Activated CD8-positive, alpha-beta memory T cell treated with anti-CD3 and anti-CD28 coated beads for 4 hours (primary cell): ENCODE data around the gene GHRL.
A peak's percentile ranks its signal among the peaks of the same experiment; 100 is the strongest.
"Not testable (repeated sequence)": the region's sequence is repeated elsewhere in the genome, so short reads cannot be mapped to it uniquely, and the experiment has no call there.

ENCODE experiments used
- DNase-seq, 2 donors: peaks; one replicate each; pipeline ENCODE4 v3.0.0-alpha.2; 2020; ENCODE audit warnings: low read depth in 2 of 2

The GHRL gene

DNA sequence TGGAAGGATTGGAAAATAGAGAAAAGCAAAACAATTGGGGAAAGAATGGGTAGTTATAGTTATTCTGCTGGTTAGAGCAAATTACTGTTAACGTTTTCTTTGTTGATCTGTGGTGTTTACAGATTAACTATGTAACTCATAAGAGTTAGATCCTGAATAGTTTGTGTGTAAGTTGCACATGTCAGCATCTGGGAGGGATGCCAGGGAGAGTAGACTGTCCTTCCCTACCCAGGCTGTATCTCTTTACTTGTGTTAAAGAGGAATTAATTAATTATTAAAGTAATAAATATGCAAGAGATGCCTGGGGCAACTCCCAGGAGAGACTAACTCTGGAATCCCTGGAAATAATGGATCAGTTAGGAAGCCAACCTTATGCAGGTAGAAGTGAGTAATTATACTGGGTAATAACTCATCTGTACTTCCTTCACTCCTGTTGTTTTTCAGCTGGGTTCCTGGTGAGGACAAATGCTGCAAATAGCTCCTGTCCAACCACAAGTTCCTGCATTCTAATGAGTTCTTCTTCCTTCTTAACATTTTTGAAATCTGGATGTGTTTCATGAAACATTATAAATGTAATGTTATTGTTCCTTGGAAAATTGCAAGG is 18.9 kb downstream of the GHRL start:
- DNase-seq = no peak

GRCh38 chr3:10272977-10273376 is 19.8 kb downstream of the GHRL start:
- DNase-seq = no peak

DNA sequence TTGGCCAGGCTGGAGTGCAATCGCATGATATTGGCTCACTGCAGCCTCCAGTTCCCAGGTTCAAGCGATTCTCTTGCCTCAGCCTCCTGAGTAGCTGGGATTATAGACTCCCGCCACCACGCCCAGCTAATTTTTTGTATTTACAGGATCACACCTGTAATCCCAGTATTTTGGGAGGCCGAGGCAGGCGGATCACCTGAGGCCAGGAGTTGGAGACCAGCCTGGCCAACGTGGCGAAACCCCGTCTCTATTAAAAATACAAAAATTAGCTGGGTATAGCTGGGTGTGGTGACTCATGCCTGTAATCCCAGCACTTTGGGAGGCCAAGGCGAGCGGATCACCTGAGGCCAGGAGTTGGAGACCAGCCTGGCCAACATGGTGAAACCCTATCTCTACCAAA is 20.3 kb downstream of the GHRL start:
- DNase-seq = not testable (repeated sequence)

DNA sequence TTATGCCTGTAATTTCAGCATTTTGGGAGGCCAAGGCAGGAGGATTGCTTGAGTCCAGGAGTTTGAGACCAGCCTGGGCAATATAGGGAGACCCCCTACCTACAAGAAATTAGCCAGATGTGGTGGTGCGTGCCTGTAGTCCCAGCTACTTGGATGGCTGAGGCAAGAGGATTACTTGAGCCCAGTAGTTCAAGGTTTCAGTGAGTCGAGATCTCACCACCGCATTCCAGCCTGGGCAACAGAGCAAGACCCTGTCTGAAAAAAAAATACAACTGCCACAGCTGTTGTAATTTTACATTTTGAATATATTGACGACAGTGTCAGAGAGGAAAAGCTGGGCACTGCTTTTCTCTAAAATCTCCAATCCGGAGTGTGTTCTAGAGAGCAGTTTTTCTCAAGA is 23.3 kb downstream of the GHRL start:
- no peak for DNase-seq

- DNase-seq = no peak
Measured at GRCh38 chr3:10268930-10269329, 23.8 kb downstream of the GHRL start.

DNA sequence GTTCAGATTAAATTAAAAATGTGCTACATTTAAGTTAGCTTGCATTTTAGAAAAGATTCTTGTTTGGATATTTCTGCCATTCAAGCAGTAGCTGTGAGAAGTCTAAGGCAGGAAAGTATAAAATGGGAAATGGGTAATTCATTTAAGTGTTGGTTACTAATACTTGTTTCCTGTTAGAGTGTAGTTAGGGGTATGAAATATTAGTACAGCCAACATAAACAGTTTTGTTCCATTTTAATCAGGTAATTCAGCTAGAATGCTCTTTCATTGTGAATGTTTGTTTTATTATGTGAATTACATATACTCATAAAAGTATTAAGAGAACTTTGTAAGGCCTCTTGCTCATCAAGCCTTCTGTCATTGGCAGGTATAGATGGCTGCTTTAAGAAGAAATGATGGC is 24.6 kb downstream of the GHRL start:
- DNase-seq = no peak

DNA sequence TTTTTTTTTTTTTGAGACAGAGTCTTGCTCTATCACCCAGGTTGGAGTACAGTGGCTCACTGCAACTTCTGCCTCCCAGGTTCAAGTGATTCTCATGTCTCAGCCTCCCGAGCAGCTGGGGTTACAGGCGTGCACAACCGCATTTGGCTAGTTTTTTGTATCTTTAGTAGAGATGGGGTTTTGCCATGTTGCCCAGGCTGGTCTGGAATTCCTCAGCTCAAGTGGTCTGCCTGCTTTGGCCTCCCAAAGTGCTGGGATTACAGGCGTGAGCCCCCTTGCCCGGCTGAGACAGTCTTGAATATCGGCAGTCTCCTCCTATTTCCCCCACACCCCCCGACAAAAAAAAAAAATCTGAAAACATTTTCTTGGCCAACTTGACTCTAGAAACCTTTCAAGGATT is 25.8 kb downstream of the GHRL start:
- not testable (repeated sequence) for DNase-seq

GRCh38 chr3:10265833-10266232 is 26.9 kb downstream of the GHRL start:
- no peak for DNase-seq

DNA sequence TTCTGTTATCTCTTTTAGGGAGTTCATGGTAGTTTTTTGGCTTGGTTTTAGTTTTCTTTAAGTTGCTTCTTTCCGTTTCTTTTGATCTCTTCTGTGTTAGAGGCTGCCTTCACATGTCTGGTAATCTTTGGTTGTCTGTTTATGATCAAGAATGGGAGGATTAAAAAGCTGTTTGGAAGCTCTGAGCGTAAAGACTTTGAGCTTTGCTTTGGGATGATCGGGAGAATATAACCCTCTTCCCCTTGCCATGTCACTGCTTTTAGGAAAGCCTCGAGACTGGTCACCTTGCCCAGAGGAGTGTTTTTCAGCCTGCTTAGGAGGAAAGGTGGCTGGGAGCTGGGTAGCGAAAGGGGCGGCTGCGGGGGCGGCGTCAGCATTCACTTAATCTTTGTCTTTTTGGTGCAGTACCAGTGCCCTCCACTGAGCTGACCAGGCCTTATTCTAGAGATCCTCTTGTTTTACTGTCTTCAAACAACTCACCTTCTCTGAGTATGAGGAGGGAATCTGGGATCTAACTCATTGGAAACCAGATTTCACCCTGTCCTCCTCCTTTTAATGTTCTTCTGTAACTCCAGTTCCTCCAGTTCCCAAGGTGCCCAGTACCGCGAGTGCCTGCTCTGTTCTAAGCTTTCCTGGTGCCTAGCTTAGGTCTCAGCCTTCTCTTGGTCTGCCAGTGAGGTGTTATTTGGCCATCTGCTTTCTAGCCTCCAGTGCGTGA is 28.9 kb downstream of the GHRL start:
- DNase-seq = peak; percentile 36 to 56

DNA sequence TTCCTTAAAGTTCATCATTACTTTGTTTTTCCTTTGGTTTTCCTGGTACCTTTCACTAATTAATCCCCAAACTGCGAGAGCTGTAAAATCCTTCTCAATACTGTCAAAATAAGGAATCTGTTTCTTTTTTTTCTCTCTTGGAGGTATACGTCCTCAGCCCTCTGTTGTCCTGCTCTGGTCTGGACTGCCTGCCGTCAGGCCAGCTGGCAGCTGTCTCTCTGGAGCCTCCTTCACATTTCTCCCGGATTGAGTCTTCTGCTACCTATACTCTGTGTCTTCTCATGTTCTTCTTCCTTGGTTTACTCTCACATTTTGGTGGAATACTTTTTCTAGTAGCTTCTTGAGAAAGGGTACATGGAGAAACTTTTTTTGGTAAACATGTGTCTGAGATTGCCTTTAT is 30.7 kb downstream of the GHRL start:
- no peak for DNase-seq

DNA sequence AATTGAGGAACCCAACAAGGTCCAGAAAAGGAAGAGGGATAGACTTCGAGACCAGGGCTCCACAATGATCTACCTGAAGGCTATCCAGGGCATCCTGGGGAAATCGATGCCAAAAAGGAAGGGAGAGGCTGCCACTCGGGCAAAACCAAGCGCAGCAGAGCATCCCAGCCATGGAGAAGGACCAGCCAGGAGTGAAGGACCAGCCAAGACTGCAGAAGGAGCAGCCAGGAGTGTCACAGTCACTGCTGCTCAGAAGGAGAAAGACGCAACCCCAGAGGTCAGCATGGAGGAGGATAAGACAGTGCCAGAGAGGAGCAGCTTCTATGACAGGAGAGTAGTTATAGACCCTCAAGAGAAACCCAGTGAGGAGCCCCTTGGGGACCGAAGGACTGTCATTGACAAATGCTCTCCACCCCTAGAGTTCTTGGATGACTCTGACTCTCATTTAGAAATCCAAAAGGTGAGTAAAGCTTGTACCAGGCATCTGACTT is 32.5 kb downstream of the GHRL start:
- no peak for DNase-seq

GRCh38 chr3:10259798-10260197 is 32.9 kb downstream of the GHRL start:
- DNase-seq = no peak

GRCh38 chr3:10259036-10259435 is 33.7 kb downstream of the GHRL start:
- no peak for DNase-seq

GRCh38 chr3:10255835-10256234 is 36.9 kb downstream of the GHRL start:
- DNase-seq = no peak

DNA sequence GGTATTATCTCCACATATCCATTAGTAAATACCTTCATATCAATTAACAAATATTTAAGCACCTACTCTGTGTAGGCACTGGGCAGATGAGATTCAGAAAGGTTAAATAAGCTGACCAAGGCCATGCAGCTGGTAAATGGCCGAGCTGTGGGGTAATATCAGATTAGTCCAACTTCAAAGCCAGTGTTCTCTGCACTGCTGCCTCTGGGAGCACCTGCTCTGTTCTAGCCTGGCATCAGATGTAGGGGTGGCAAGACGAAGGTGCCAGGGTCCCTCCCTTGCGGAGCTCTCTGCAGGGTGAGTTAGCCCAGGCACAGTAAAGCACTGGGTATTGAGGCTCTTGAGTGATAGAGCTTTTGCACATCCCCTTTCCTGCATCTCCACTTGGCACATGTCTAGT is 39.0 kb downstream of the GHRL start:
- no peak for DNase-seq

- DNase-seq = no peak
Measured at GRCh38 chr3:10251006-10251405, 41.7 kb downstream of the GHRL start.

- no peak for DNase-seq
Measured at GRCh38 chr3:10249833-10250232, 42.9 kb downstream of the GHRL start.

- peak; percentile 25 to 44 for DNase-seq
Measured at GRCh38 chr3:10248984-10249748, 43.6 kb downstream of the GHRL start.

GRCh38 chr3:10248184-10248983 is 44.4 kb downstream of the GHRL start, which contains the start of gene TATDN2:
TATDN2 (plus strand) TSS chr3:10248459; CDS start chr3:10249201, 742 bp downstream.
- DNase-seq = peak; percentile 83 to 89

GRCh38 chr3:10247679-10248183 is 45.0 kb downstream of the GHRL start:
- DNase-seq = no peak

- no peak for DNase-seq
Measured at GRCh38 chr3:10245081-10245712, 47.5 kb downstream of the GHRL start.
